Liver (tissue), 9 donors: ENCODE results near the gene MCU. TPM values are rescaled to one million over a fixed set of nuclear protein-coding genes. Genes with fewer than 3 reads are reported as not detected.
A peak's percentile ranks its signal among the peaks of the same experiment; 100 is the strongest.

Experiments
- DNase-seq: peaks from one replicate; pipeline ENCODE4 v3.0.0-alpha.2; 2017; ENCODE audit warnings: low spot score
- H3K27ac ChIP-seq, 2 donors: one replicate each; pipeline ENCODE4 v1.7.0; 2013; ENCODE audit warnings: inconsistent platforms in 2 of 2, low read length in 2 of 2, control low read depth in 1 of 2, low read depth in 1 of 2, mild to moderate bottlenecking in 1 of 2
- H3K27me3 ChIP-seq, 4 donors: one replicate each; pipeline versions ENCODE4 v1.6.1 to v1.7.0; 2013; ENCODE audit warnings: low read length in 3 of 4, inconsistent platforms in 1 of 4, mild to moderate bottlenecking in 1 of 4, moderate library complexity in 1 of 4; ENCODE audit not compliant: control insufficient read depth in 4 of 4, insufficient read depth in 4 of 4
- H3K36me3 ChIP-seq, 4 donors: one replicate each; pipeline versions ENCODE4 v1.6.1 to v1.7.0; 2013; ENCODE audit warnings: low read length in 3 of 4, mild to moderate bottlenecking in 3 of 4, low read depth in 1 of 4, moderate library complexity in 1 of 4; ENCODE audit not compliant: control insufficient read depth in 4 of 4, insufficient read depth in 3 of 4
- H3K4me1 ChIP-seq, 4 donors: one replicate each; pipeline versions ENCODE4 v1.6.1 to v1.7.0; 2013; ENCODE audit warnings: low read length in 3 of 4, mild to moderate bottlenecking in 3 of 4, moderate library complexity in 1 of 4; ENCODE audit not compliant: control insufficient read depth in 4 of 4, insufficient read depth in 4 of 4
- H3K4me3 ChIP-seq, 3 donors: one replicate each; pipeline versions ENCODE4 v1.6.1 to v1.7.0; 2013; ENCODE audit warnings: low read length in 3 of 3, control low read depth in 1 of 3, low read depth in 1 of 3, mild to moderate bottlenecking in 1 of 3
- H3K9ac ChIP-seq, 2 donors: one replicate each; pipeline ENCODE4 v1.7.0; 2013; ENCODE audit warnings: low read length in 2 of 2, mild to moderate bottlenecking in 2 of 2, moderate library complexity in 2 of 2, control low read depth in 1 of 2, low read depth in 1 of 2
- H3K9me3 ChIP-seq, 4 donors: one replicate each; pipeline versions ENCODE4 v1.6.1 to v1.7.0; 2013; ENCODE audit warnings: low read length in 3 of 4; ENCODE audit not compliant: control insufficient read depth in 4 of 4
- FOXA1 ChIP-seq: IDR thresholded peaks from 2 replicates; pipeline ENCODE4 v1.6.1; 2016; ENCODE audit warnings: antibody characterized with exemption
- FOXA2 ChIP-seq: IDR thresholded peaks from 2 replicates; pipeline ENCODE4 v1.6.1; 2016; ENCODE audit warnings: antibody characterized with exemption
- GABPA ChIP-seq, 2 donors: IDR thresholded peaks in 1 of 2; conservative IDR thresholded peaks in 1 of 2; 2 replicates each; pipeline ENCODE4 v1.6.1; 2016; ENCODE audit warnings: antibody characterized with exemption in 2 of 2, mild to moderate bottlenecking in 1 of 2, moderate library complexity in 1 of 2
- HNF4A ChIP-seq, 2 donors: conservative IDR thresholded peaks; 2 replicates each; pipeline ENCODE4 v1.6.1; 2016; ENCODE audit warnings: antibody characterized with exemption in 2 of 2, mild to moderate bottlenecking in 2 of 2
- JUND ChIP-seq, 2 donors: IDR thresholded peaks; 2 replicates each; pipeline ENCODE4 v1.6.1; 2016; ENCODE audit warnings: antibody characterized with exemption in 2 of 2
- NR2F2 ChIP-seq: IDR thresholded peaks from 2 replicates; pipeline ENCODE4 v1.6.1; 2016; ENCODE audit warnings: antibody characterized with exemption
- RAD21 ChIP-seq, 2 donors: IDR thresholded peaks; 2 replicates each; pipeline ENCODE4 v1.6.1; 2016; ENCODE audit warnings: antibody characterized with exemption in 2 of 2, mild to moderate bottlenecking in 2 of 2
- RXRA ChIP-seq, 2 donors: IDR thresholded peaks; 2 replicates each; pipeline ENCODE4 v1.6.1; 2017 to 2018; ENCODE audit warnings: antibody characterized with exemption in 2 of 2, mild to moderate bottlenecking in 1 of 2
- SP1 ChIP-seq: IDR thresholded peaks from 2 replicates; pipeline ENCODE4 v1.6.1; 2018; ENCODE audit warnings: antibody characterized with exemption, mild to moderate bottlenecking
- TAF1 ChIP-seq: conservative IDR thresholded peaks from 2 replicates; pipeline ENCODE4 v1.6.1; 2016; ENCODE audit warnings: antibody characterized with exemption, mild to moderate bottlenecking
- YY1 ChIP-seq: IDR thresholded peaks from 2 replicates; pipeline ENCODE4 v1.6.1; 2016; ENCODE audit warnings: antibody characterized with exemption, mild to moderate bottlenecking
- WGBS: extraction: QIAGEN DNeasy Blood & Tissue Kit; methylation state at CpG from one replicate; pipeline ENCODE4 v1.1.7; 2013; 5-methylcytosine and 5-hydroxymethylcytosine counted together
- polyA plus RNA-seq, 2 donors: library from polyadenylated mRNA; stranded (reverse) in 1 of 2; unstranded in 1 of 2; fragments of 200-250 nt in 1 of 2; fragments of >200 nt in 1 of 2; fragmentation: Nextera tagmentation in 1 of 2; extraction: Ambion mirVana in 1 of 2; gene quantifications; one replicate each; pipeline versions ENCODE4 v1.2.1 to v1.2.3, GENCODE V29; 2013 to 2015
- total RNA-seq, 2 donors: library from RNA; depleted of rRNA; stranded (reverse); fragments of >200 nt; gene quantifications; one replicate each; pipeline ENCODE4 v1.2.3, GENCODE V29; 2014
- TF ChIP-seq, protein P1 (sequence below): IDR thresholded peaks from 2 replicates; pipeline ENCODE4 v1.6.1; 2016; ENCODE audit warnings: antibody characterized with exemption
- TF ChIP-seq, protein P2 (sequence below): IDR thresholded peaks from 2 replicates; pipeline ENCODE4 v1.6.1; 2016; ENCODE audit warnings: antibody characterized with exemption
- TF ChIP-seq, protein P3 (sequence below): IDR thresholded peaks from 2 replicates; pipeline ENCODE4 v1.6.1; 2016; ENCODE audit warnings: antibody characterized with exemption
- donor health status: healthy.
- donor health status: healthy.
- donor health status: healthy.
- donor health status: healthy.
- donor health status: healthy.

The MCU gene
- total and polyA plus RNA-seq, 4 donors: 6.4 to 13.0 (median 8.8) TPM

DNA sequence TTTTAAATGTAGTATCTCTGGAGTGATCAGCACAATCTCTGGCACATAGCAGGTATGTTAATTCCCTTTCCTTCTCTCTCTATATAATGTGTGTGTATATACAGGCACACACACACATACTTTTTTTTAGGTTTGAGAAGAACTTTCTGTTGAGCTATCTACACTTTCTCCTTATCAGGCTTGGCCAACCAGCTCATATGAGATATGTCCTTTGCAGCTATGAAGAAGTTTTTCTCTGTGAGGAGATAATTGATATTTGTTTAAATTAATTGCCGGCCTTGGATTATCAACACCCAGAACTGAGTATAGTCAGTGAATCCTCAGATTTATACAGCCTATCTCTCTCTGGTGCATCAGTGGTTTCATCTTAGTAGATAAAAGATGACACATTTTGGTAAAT lies 2.3 kb upstream of the MCU start:
- H3K9ac ChIP-seq: no peak overlapping the region
- no peaks in the 10 kb centered on the region for H3K27me3 ChIP-seq
- H3K4me3 ChIP-seq: no peak overlapping the region
- TF ChIP-seq, protein P1, sequence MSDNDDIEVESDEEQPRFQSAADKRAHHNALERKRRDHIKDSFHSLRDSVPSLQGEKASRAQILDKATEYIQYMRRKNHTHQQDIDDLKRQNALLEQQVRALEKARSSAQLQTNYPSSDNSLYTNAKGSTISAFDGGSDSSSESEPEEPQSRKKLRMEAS: no peak
- no peaks in the 10 kb centered on the region for H3K36me3 ChIP-seq
- H3K9me3 ChIP-seq: no peaks in the 10 kb centered on the region
- H3K27ac ChIP-seq: no peak overlapping the region
- peaks cover 0 to 18% (median 15%) of the 10 kb centered on the region in 4 donors for H3K4me1 ChIP-seq
- WGBS: 95% methylated on average over 1 of the region's 1 CpG
- DNase-seq: no peak

DNA sequence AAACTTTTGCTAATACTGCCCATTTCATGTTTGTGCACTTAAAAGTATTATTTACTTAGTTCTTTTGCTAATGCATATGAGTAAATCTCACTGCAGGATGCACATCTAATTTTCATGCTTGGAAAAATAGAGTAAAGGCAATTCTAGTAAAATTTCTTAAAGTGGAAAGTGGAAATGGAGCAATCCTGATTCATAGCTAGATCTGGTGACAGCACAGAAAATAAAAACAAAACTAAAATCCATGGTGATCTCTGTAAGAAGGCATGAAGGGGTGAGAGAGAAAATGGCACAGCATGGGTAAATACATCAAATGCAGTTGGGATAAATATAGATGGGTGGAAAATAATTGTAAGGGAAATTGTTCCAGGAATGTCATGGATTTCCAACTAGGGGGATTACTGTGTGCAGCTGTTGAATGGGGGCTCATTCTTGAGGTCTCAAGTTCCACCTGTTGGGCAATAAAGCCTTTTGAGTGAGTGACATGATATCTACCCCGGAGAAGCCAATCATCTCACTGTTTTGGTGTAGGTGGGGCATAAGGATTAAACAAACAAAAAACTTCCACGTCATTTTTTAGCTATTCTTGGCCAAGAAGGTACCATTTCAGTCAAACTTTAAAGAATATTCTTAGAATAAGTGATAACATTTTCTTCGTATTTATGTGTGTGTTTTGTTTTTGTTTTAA lies 1.7 kb upstream of the MCU start:
- no peak overlapping the region for H3K27ac ChIP-seq
- H3K4me1 ChIP-seq: peaks cover 0 to 18% (median 15%) of the 10 kb centered on the region in 4 donors
- DNase-seq: no peak
- 70% methylated on average over 3 of the region's 3 CpGs for WGBS
- H3K9me3 ChIP-seq: no peaks in the 10 kb centered on the region
- no peak overlapping the region for H3K4me3 ChIP-seq
- H3K27me3 ChIP-seq: no peaks in the 10 kb centered on the region
- TF ChIP-seq, protein P1: no peak
- no peak for TF ChIP-seq FOXA2
- no peak for TF ChIP-seq TAF1
- TF ChIP-seq JUND (IDR thresholded peaks at IDR 0.05): no peak
- TF ChIP-seq, protein P2, sequence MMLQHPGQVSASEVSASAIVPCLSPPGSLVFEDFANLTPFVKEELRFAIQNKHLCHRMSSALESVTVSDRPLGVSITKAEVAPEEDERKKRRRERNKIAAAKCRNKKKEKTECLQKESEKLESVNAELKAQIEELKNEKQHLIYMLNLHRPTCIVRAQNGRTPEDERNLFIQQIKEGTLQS: no peak
- TF ChIP-seq HNF4A (conservative IDR thresholded peaks at IDR 0.05): no peak
- TF ChIP-seq GABPA (IDR thresholded peaks at IDR 0.05 in 1 of 2, conservative IDR thresholded peaks at IDR 0.05 in 1 of 2): no peak
- TF ChIP-seq SP1: no peak
- TF ChIP-seq, protein P3, sequence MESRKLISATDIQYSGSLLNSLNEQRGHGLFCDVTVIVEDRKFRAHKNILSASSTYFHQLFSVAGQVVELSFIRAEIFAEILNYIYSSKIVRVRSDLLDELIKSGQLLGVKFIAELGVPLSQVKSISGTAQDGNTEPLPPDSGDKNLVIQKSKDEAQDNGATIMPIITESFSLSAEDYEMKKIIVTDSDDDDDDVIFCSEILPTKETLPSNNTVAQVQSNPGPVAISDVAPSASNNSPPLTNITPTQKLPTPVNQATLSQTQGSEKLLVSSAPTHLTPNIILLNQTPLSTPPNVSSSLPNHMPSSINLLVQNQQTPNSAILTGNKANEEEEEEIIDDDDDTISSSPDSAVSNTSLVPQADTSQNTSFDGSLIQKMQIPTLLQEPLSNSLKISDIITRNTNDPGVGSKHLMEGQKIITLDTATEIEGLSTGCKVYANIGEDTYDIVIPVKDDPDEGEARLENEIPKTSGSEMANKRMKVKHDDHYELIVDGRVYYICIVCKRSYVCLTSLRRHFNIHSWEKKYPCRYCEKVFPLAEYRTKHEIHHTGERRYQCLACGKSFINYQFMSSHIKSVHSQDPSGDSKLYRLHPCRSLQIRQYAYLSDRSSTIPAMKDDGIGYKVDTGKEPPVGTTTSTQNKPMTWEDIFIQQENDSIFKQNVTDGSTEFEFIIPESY: no peak
- no peak for TF ChIP-seq NR2F2
- no peak for TF ChIP-seq YY1
- no peak for TF ChIP-seq RAD21 (IDR thresholded peaks at IDR 0.05)
- no peak for TF ChIP-seq RXRA (IDR thresholded peaks at IDR 0.05)
- no peak for TF ChIP-seq FOXA1
- no peak overlapping the region for H3K9ac ChIP-seq
- H3K36me3 ChIP-seq: no peaks in the 10 kb centered on the region

DNA sequence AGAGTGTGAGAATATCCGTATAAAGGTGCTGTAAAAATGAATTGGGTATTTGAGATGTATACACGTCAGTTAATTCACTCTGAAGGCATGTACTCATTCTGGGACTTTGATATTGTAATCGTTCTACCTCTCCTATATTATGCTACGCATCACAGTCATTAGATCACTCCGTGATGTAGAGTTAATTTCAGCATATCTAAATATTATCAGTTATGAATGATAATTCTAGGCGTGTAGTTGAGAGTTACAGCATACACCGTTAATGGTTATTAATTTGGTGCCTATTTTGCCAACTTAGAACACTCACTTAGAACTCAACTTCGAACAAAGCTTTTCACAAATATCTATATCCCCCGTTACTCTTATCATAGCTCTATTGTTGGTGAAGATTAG lies 477 bp upstream of the MCU start:
- TF ChIP-seq, protein P1: no peak
- TF ChIP-seq RXRA (IDR thresholded peaks at IDR 0.05): no peak
- WGBS: 44% methylated on average over 9 of the region's 9 CpGs
- Histone ChIP-seq H3K27me3 (no peaks in the 10 kb centered on the region), H3K9ac (peak overlapping the region in 1 of 2 donors; percentile 36), H3K4me1 (peaks cover 0 to 18% (median 15%) of the 10 kb centered on the region in 4 donors), H3K9me3 (no peaks in the 10 kb centered on the region), H3K36me3 (no peaks in the 10 kb centered on the region), H3K4me3 (peak overlapping the region in 1 of 3 donors; percentile 41), H3K27ac (peak overlapping the region in 1 of 2 donors; percentile 42)
- no peak for DNase-seq
